Measurements from ENCODE around the gene PHLDA2. TPM values are rescaled to one million over a fixed set of nuclear protein-coding genes. Genes with fewer than 3 reads are reported as not detected.

The PHLDA2 gene
- total and polyA plus RNA-seq, 12 donors = 0.39 to 14.2 (median 0.89) TPM; not detected in 1

- no peak overlapping the region for H3K27ac ChIP-seq
- ATAC-seq (no peak), DNase-seq (no peak)
- 69 to 85% methylated on average over 7 of the region's 7 CpGs for WGBS, 2 donors
- peaks cover 0 to 3% (median 0%) of the 10 kb centered on the region in 11 donors for H3K9me3 ChIP-seq
- intact Hi-C loops (cut with DNase I) = no loop called here
- no peak for TF ChIP-seq CTCF (IDR thresholded peaks at IDR 0.05)
- peaks cover 0 to 19% (median 6%) of the 10 kb centered on the region in 7 donors for H3K27me3 ChIP-seq
- no peaks in the 10 kb centered on the region for H3K36me3 ChIP-seq
- no peak overlapping the region for H3K4me3 ChIP-seq
- H3K4me1 ChIP-seq = peaks cover 9 to 45% (median 29%) of the 10 kb centered on the region in 9 donors
Observed at GRCh38 chr11:2903672-2904011, 25.6 kb downstream of the PHLDA2 start.

- intact Hi-C loops (cut with DNase I) = no loop called here
- DNase-seq (no peak), ATAC-seq (peak in 1 of 8 donors; percentile 1)
- Histone ChIP-seq H3K4me1 (peaks cover 9 to 51% (median 34%) of the 10 kb centered on the region in 9 donors), H3K4me3 (peak overlapping the region; percentile 29 to 85 (median 72)), H3K27me3 (peaks cover 0 to 17% (median under 1%) of the 10 kb centered on the region in 7 donors), H3K9me3 (peaks cover 0 to 3% (median 0%) of the 10 kb centered on the region in 11 donors), H3K36me3 (no peaks in the 10 kb centered on the region), H3K27ac (peak overlapping the region in 5 of 10 donors; percentile 58 to 91 (median 71))
- no peak for TF ChIP-seq CTCF (IDR thresholded peaks at IDR 0.05)
- WGBS, 2 donors = 80 to 86% methylated on average over 23 of the region's 23 CpGs
Observed at GRCh38 chr11:2902784-2903671, 26.2 kb downstream of the PHLDA2 start.

GRCh38 chr11:2901854-2902783 is 27.1 kb downstream of the PHLDA2 start:
- Histone ChIP-seq H3K4me1 (peaks cover 9 to 53% (median 34%) of the 10 kb centered on the region in 9 donors), H3K36me3 (no peaks in the 10 kb centered on the region), H3K27me3 (peaks cover 0 to 17% (median 0%) of the 10 kb centered on the region in 7 donors), H3K9me3 (peaks cover 0 to under 1% (median 0%) of the 10 kb centered on the region in 11 donors), H3K27ac (peak overlapping the region in 9 of 10 donors; percentile 58 to 91 (median 69)), H3K4me3 (peak overlapping the region; percentile 29 to 85 (median 72))
- intact Hi-C loops (cut with DNase I) = no loop called here
- 7% methylated on average over 58 of the region's 58 CpGs for WGBS, 2 donors
- DNase-seq = peak; percentile 93 to 95
- no peak for TF ChIP-seq CTCF (IDR thresholded peaks at IDR 0.05)
- peak; percentile 84 to 93 (median 88) for ATAC-seq
